Measurements from ENCODE around the gene ZMYM2.

- no peak for TF ChIP-seq YY1 (IDR thresholded peaks at IDR 0.05; ENCODE audit: low read depth)
- no peak for TF ChIP-seq TEAD4 (IDR thresholded peaks at IDR 0.05)
- TF ChIP-seq CREB1 (IDR thresholded peaks at IDR 0.05; ENCODE audit: low read depth), result no peak
- TF ChIP-seq ZBTB7A (IDR thresholded peaks at IDR 0.05; ENCODE audit: low read depth), result no peak
- no peak for TF ChIP-seq CEBPB (IDR thresholded peaks at IDR 0.05)
- TF ChIP-seq REST (IDR thresholded peaks at IDR 0.05; ENCODE audit: low read depth), result no peak
- no peak for TF ChIP-seq USF1 (IDR thresholded peaks at IDR 0.05)
- TF ChIP-seq EP300 (IDR thresholded peaks at IDR 0.05; ENCODE audit: borderline replicate concordance), result no peak
- TF ChIP-seq EGR1 (IDR thresholded peaks at IDR 0.05), result no peak
- no peak for TF ChIP-seq MAX (IDR thresholded peaks at IDR 0.05)
- no peak for TF ChIP-seq NFIC (IDR thresholded peaks at IDR 0.05)
- no peak for TF ChIP-seq TAF1 (IDR thresholded peaks at IDR 0.05; ENCODE audit: low read depth)
- TF ChIP-seq TCF12 (IDR thresholded peaks at IDR 0.05; ENCODE audit: low read depth), result no peak
- TF ChIP-seq FOXM1 (IDR thresholded peaks at IDR 0.05; ENCODE audit: borderline replicate concordance, low read depth), result no peak
These were observed 44.3 kb downstream of the ZMYM2 start for GRCh38 chr13:20002787-20003186.
